Pons (tissue), 1 donor: ENCODE measurements around the gene RTP2.
"Not testable (repeated sequence)": the region's sequence is repeated elsewhere in the genome, so short reads cannot be mapped to it uniquely, and the experiment has no call there.

Source experiments
- DNase-seq: peaks from one replicate; pipeline ENCODE4 v3.0.0-alpha.2; 2016; ENCODE audit warnings: low spot score

Gene RTP2

DNA sequence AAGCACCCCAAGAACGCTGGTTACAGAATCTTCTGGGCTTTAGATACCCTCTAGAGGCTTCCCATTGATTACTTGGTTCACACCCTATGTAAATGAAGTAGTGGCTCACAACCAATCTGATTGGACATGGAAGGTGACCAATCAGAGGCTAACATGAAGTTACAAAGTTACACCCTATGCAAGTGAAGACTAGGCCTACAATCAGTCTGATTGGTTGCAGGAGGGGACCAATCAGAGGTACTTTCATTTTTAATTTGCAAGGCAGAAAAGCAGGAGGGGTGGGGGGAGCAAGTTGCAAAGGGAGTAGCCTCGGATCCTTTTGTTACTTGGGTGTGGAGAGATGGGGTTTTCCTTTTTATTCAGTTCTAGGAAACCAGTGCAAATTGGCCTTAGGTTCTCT is 11.1 kb upstream of the RTP2 start:
- DNase-seq: no peak

- no peak for DNase-seq
Observed at GRCh38 chr3:187709155-187709554, 6.8 kb upstream of the RTP2 start.

- no peak for DNase-seq
Observed at GRCh38 chr3:187708696-187709095, 6.3 kb upstream of the RTP2 start.

DNA sequence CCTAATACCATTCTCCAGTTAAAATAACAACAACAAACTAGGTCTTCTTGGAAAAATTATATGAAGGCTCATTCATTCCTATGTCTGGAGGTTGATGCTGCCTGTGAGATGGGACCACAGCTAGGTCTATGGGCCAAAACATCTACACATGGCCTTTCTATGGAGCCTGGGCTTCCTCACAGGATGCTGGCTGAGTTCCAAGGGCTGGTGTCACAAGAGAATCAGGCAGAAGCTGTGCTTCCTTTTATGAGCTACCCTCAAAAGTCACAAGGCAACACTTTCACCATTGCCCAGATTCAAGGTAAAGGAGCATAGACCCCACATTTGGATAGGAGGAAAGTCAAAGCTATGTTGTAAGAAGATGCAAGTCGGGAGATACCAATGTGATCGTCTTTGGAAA is 4.6 kb upstream of the RTP2 start:
- peak; percentile 49 for DNase-seq

DNA sequence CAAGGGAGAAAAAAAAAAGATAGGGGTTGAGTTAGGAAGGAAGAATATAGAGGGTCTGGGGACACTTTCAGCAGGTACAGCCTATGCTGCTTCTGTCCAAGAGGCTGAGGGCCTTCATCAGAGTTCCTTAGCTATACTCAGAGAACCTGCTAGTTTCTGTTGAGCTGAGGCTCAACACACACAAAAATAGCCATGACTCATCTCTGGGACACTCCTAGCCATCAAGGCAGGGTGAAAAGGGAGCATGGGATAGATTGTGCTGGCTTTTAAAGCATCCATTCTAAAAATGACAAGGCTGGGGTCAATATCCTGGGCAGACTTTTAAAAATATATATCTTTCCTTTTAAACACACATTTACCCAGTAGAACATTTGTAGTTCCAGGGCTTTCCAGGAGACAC is 2.8 kb upstream of the RTP2 start:
- no peak for DNase-seq

- DNase-seq: no peak
Observed at GRCh38 chr3:187700249-187700648, 2.1 kb downstream of the RTP2 start.

GRCh38 chr3:187698499-187699399 is 3.6 kb downstream of the RTP2 start:
- DNase-seq: no peak

- no peak for DNase-seq
Observed at GRCh38 chr3:187696021-187696420, 6.3 kb downstream of the RTP2 start.

- no peak for DNase-seq
Observed at GRCh38 chr3:187695449-187695848, 6.9 kb downstream of the RTP2 start.

- DNase-seq: no peak
Observed at GRCh38 chr3:187694801-187695200, 7.6 kb downstream of the RTP2 start.

- DNase-seq: no peak
Observed at GRCh38 chr3:187693431-187693830, 8.9 kb downstream of the RTP2 start.

GRCh38 chr3:187689984-187690383 is 12.4 kb downstream of the RTP2 start:
- no peak for DNase-seq

GRCh38 chr3:187686621-187687273 is 15.6 kb downstream of the RTP2 start:
- no peak for DNase-seq

DNA sequence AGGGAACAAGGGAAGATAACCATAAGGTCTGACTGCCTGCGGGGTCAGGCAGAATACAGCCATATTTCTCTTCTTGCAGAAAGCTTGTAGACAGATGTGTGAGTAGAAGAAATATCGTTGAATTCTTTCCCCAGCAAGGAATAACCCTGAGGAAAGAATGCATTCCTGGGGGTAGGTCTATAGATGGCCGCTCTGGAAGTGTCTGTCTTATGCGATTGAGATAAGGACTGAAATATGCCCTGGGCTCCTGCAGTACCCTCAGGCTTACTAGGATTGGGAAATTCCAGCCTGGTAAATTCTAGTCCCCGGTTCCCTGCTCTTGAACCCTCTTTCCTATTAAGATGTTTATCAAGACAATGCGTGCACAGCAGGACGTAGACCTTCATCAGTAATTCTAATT is 16.4 kb downstream of the RTP2 start:
- no peak for DNase-seq

DNA sequence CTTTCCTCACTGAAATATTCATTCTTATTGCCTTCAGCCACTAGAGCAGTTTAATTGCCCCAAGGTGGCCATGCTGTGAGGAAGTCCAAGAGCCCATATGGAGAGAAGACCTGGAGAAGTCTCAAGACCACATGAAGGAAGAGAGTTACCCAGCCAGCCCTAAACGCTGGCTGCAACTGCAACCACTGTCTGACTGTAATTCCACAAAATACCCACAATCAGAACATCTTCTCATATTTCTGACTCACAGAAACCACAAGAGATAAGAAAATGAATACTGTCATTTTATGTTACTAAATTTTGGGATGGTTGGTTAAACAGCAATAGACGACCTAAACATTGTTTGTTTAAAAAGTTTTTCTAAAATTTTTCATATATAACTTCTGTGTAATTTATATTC is 17.5 kb downstream of the RTP2 start:
- DNase-seq: no peak

GRCh38 chr3:187684444-187684843 is 17.9 kb downstream of the RTP2 start:
- no peak for DNase-seq

GRCh38 chr3:187681756-187682155 is 20.6 kb downstream of the RTP2 start:
- DNase-seq: not testable (repeated sequence)

DNA sequence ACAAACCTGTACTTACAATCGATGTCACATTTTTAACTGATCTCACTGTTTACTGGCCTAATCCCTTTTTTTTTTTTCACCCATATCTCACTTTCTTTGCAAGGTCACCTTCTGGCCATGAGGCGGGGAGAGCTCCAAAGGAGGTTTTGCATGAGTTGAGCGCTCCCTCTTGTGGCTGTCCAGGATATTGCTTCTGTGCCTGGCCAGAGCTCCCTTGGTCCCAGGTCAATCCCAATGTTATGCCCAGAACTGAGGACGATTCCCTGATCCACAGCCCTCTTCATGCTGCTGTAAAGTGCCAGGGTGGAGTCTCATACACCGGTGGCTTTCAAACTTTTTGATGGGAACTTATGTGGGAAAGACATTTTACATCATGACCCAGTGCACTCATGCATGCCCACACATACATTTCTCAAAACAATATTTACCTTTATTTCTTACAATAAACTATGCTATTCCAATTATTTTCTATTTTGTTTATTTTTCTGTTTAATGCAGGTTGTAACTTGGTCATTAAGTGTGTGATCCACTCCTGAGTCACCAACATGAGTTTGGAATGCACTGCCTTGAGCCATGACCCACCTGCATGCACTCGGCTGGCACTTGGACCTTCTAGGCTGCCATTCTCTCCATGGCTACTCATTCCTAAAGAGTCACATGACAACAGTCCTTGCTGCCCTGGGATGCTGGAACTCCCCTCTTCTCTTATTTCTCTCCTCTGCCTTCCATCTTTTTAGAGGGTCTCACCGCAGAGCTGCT is 22.5 kb downstream of the RTP2 start:
- DNase-seq: peak; percentile 78

DNA sequence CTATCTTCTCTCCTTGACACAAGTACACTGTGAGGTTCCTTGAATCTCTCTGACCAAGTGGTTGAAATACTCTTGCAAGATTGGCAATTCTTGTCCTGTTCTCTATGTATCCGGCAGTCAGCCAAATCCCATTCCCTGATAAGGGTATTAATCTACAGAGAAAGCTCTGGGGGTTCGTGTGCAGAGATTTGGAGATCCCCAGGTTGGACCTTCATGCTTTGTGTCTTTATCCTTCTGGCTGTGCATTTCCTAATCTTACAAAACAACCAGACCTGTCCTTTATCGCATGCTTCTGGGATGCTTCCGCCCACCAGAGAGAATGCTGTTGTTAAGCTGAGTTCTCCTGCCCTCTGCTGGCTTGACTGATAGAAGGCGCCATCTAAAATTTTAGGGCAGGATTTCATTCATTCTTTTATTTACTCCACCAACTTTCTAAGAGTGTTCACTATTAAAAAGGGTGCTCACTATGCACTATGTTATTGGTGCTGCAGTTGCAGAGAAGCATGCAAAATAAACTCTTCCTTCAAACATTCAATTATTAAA is 23.6 kb downstream of the RTP2 start:
- DNase-seq: peak; percentile 50

DNA sequence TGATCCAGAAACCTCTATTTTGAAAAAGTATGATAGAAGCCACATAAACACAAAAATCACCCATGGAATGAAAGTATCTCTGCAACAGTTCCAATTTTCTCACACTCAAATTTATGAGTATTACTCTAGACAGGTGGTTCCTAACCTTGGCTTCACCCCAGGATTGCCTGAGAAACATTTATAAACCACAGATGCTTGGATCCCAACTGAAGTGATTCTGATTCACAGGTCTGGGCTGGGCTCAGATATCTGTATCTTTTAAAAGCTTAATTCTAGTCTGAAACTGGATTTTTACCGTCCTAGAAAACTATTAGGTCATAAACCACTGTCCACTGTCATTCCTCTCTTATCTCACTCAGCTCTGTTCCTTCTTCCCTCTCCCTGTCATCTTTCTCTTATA is 24.8 kb downstream of the RTP2 start:
- DNase-seq: no peak

DNA sequence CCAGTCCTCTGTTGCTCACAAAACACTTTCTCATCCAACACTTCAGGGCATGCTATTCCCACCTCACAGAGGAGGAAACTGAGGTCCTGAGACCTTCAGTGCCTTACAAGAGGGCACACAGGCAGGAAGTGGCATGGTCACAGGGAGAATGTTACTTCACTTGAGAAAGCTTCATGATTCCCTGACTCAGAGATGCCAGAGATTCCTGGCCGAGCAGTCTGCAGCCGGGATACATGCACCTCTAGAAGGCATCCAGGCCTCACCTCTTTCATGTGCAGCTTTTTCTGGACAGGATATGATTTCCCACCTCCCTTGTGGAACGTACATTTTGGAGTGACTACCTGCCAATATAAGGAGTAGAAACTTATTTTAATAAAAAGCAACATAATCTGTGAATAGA is 29.3 kb downstream of the RTP2 start:
- DNase-seq: no peak

DNA sequence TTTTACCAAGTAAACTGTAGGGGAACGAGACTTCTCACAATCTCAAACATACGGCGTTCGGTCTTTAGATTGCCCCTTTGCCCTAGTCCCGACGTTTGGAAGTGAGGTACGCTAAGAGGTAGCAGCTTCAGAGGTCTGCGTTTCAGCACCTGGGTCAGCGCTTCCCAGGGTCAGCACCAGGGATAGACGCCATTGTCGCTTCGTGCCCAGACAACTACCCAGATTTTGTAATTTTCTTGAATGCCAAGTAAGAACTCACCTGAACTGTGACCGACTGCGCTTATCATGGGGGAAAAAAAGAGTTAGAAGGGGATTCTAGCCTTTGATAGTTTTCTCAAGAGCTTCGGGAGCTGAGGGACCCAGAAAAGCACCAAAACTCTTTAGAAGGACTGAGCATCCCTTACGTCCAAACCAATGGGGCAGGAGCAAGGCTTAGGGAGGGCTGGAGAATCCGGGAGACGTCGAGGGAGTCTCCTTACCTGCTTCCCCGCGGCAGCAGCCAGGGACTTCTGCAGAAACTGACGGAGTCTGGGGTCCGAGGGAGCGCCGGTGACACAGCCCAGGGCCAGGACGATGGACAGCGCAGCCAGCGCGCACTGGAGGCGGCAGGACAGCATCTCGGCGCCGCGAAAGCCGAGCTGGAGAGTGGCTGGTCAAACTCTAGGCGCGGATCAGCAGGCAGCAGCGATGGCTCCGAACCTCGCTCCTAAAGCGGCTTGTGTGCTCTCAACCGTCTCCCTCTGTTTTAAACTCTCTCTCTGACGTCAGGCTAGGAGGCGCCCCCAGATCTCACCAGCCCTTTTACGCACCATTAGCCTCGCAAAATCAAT is 32.5 kb downstream of the RTP2 start, which contains the start of gene SST:
Gene SST (minus strand): TSS at position 720 of the 830 bp plus-strand sequence. CDS start 103 bp downstream, at position 617.
- no peak for DNase-seq
